DOHH2 (cell line): ENCODE data around the gene NHLH1.

Experiments
- H3F3A ChIP-seq: fragments of 200-600 bp; sonication (generic), shearing (Covaris generic); 2 replicates; pipeline ENCODE4 v1.6.0; 2016; ENCODE audit warnings: antibody characterized with exemption, mild to moderate bottlenecking; ENCODE audit not compliant: control insufficient read depth, insufficient read depth
- H3K27ac ChIP-seq: fragments of 200-600 bp; sonication (generic); 2 replicates; pipeline ENCODE4 v1.5.1; 2014; ENCODE audit warnings: low read depth, mild to moderate bottlenecking, low read length, moderate library complexity
- H3K27me3 ChIP-seq: fragments of 200-600 bp; sonication (generic); 2 replicates; pipeline ENCODE4 v1.6.1; 2014; ENCODE audit warnings: mild to moderate bottlenecking, low read length, mixed read lengths; ENCODE audit not compliant: control insufficient read depth
- H3K36me3 ChIP-seq: fragments of 200-600 bp; sonication (generic); 2 replicates; pipeline ENCODE4 v1.6.1; 2014; ENCODE audit warnings: mild to moderate bottlenecking, low read length, moderate library complexity, mixed read lengths; ENCODE audit not compliant: control insufficient read depth
- H3K4me1 ChIP-seq: fragments of 200-600 bp; sonication (generic); 2 replicates; pipeline ENCODE4 v1.6.1; 2014; ENCODE audit warnings: mild to moderate bottlenecking, low read length, mixed read lengths; ENCODE audit not compliant: control insufficient read depth
- H3K4me2 ChIP-seq: fragments of 200-600 bp; sonication (generic); 2 replicates; pipeline ENCODE4 v1.6.0; 2014; ENCODE audit warnings: mild to moderate bottlenecking, low read length, moderate library complexity
- H3K4me3 ChIP-seq: fragments of 200-600 bp; sonication (generic); 2 replicates; pipeline ENCODE4 v1.5.1; 2014; ENCODE audit warnings: mild to moderate bottlenecking, low read length, mixed read lengths
- H3K79me2 ChIP-seq: fragments of 200-600 bp; sonication (generic); 2 replicates; pipeline ENCODE4 v1.6.1; 2014; ENCODE audit warnings: mild to moderate bottlenecking, low read length, mixed read lengths; ENCODE audit not compliant: control insufficient read depth
- H3K9me2 ChIP-seq: fragments of 200-600 bp; sonication (generic); replicated peaks from 2 replicates; pipeline ENCODE4 v1.6.1; 2014; ENCODE audit warnings: mild to moderate bottlenecking, low read length, mixed read lengths; ENCODE audit not compliant: control insufficient read depth
- H3K9me3 ChIP-seq: fragments of 200-600 bp; sonication (generic); 2 replicates; pipeline ENCODE4 v1.6.1; 2014; ENCODE audit warnings: antibody characterized with exemption, low read length, mixed read lengths; ENCODE audit not compliant: control insufficient read depth, insufficient read depth
- H4K20me1 ChIP-seq: fragments of 200-600 bp; sonication (generic); 2 replicates; pipeline ENCODE4 v1.6.0; 2014; ENCODE audit warnings: low read depth, mild to moderate bottlenecking, antibody characterized with exemption, low read length, moderate library complexity; ENCODE audit not compliant: control insufficient read depth, insufficient read depth
- CTCF ChIP-seq: fragments of 200-600 bp; sonication (generic); IDR thresholded peaks from one replicate; pipeline ENCODE4 v1.5.1; 2014; ENCODE audit warnings: antibody characterized with exemption, mild to moderate bottlenecking, low read depth, low read length; ENCODE audit not compliant: poor library complexity, severe bottlenecking
- EZH2phosphoT487 ChIP-seq: fragments of 200-600 bp; sonication (generic); IDR thresholded peaks from 2 replicates; pipeline ENCODE4 v1.6.1; 2017; ENCODE audit warnings: borderline replicate concordance, mild to moderate bottlenecking, antibody characterized with exemption, low read length, moderate library complexity, mixed read lengths

NHLH1 gene

GRCh38 chr1:160367934-160368923, 1.4 kb downstream of the NHLH1 start:
- no peaks in the 10 kb centered on the region for H3K9me2 ChIP-seq

GRCh38 chr1:160369087-160369486, 2.2 kb downstream of the NHLH1 start:
- no peak for TF ChIP-seq CTCF
- TF ChIP-seq EZH2phosphoT487 = no peak
- H3K9me3 ChIP-seq = no peaks in the 10 kb centered on the region

More at GRCh38 chr1:160367934-160368923, 1.4 kb downstream of the NHLH1 start:
- Histone ChIP-seq H3K27ac (no peak overlapping the region), H3K79me2 (no peaks in the 10 kb centered on the region), H3K4me3 (no peak overlapping the region), H3K9me3 (no peaks in the 10 kb centered on the region), H3K4me1 (no peaks in the 10 kb centered on the region), H4K20me1 (no peaks in the 10 kb centered on the region), H3F3A (no peaks in the 10 kb centered on the region), H3K36me3 (no peaks in the 10 kb centered on the region), H3K27me3 (peaks cover 20% of the 10 kb centered on the region), H3K4me2 (no peak overlapping the region)
- TF ChIP-seq CTCF = no peak
- no peak for TF ChIP-seq EZH2phosphoT487

GRCh38 chr1:160370561-160371345, 3.9 kb downstream of the NHLH1 start:
- H3F3A ChIP-seq = no peaks in the 10 kb centered on the region
- H3K4me1 ChIP-seq = peaks cover 8% of the 10 kb centered on the region
- no peak overlapping the region for H3K27ac ChIP-seq
- H3K9me3 ChIP-seq = no peaks in the 10 kb centered on the region
- H4K20me1 ChIP-seq = no peaks in the 10 kb centered on the region
- no peak for TF ChIP-seq EZH2phosphoT487
- TF ChIP-seq CTCF = no peak
- no peaks in the 10 kb centered on the region for H3K79me2 ChIP-seq
- no peak overlapping the region for H3K4me2 ChIP-seq
- H3K36me3 ChIP-seq = no peaks in the 10 kb centered on the region
- peaks cover 20% of the 10 kb centered on the region for H3K27me3 ChIP-seq
- H3K4me3 ChIP-seq = no peak overlapping the region
- no peaks in the 10 kb centered on the region for H3K9me2 ChIP-seq

More at GRCh38 chr1:160369087-160369486, 2.2 kb downstream of the NHLH1 start:
- no peak overlapping the region for H3K4me2 ChIP-seq
- no peaks in the 10 kb centered on the region for H3K4me1 ChIP-seq
- no peaks in the 10 kb centered on the region for H4K20me1 ChIP-seq
- H3K27me3 ChIP-seq = peaks cover 20% of the 10 kb centered on the region
- no peaks in the 10 kb centered on the region for H3K9me2 ChIP-seq
- H3F3A ChIP-seq = no peaks in the 10 kb centered on the region
- H3K79me2 ChIP-seq = no peaks in the 10 kb centered on the region
- H3K36me3 ChIP-seq = no peaks in the 10 kb centered on the region
- no peak overlapping the region for H3K4me3 ChIP-seq
- no peak overlapping the region for H3K27ac ChIP-seq
